Measurements from ENCODE around the gene HTR1B. TPM values are rescaled to one million over a fixed set of nuclear protein-coding genes. Genes with fewer than 3 reads are reported as not detected.
A peak's percentile ranks its signal among the peaks of the same experiment; 100 is the strongest.

The HTR1B gene
- total RNA-seq, 1 donor from 2014 or later, result 0.08 TPM

DNA sequence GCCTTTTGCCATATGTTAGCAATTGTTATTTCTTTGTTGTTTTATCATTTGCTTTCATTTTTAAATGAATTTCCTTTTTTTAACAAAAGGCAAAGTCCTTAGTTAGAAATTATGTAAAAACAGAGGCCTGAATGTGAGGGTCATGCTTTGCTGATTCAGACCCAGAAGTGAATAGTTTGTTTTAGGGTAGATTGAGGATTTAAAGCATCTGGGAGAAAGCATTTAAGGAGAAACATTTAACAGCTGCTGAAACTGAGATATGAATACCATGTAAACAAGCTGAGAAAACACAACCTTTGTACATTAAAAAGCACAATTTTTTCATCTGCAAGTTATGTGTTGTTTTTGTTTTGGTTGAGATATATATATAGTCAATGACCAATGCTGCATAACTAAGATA is 8.0 kb downstream of the HTR1B start:
- no peak for ATAC-seq

DNA sequence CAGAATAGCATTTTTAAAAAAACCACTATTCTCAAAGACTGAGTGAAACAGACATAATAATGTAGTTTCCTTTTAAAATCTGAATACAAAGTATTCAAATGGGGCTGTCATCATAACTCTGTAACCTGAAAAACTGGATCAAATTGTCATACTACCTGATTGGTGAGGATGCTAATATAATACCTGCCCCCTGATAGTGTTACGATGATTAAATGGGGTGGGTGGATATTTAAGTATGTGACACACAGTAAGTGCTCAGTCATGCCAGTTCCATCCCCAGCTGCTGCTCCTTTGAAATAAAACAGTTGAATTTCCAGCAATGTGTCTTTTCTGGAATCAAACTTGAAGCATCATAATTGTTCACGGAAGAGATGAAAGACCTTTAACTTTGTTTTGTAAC is 8.9 kb downstream of the HTR1B start:
- peak; percentile 84 for ATAC-seq

DNA sequence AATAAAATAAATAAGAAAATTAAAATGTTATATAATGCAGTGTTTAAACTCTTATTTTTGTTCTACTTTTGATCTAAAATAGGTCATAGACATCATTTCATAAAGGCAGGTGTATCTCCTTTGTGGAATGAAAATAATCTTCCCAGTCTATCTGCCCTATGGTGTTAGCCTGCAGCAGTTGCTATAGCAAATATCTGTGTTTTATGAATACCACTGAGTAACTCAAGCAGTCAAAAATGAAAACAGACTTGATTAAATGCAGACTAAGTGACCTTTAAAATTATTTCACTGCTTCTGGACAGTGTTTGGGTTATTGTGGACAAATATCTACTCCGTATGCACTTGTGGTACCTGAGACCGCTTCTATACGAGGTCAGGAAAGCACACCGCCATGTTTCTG is 11.8 kb downstream of the HTR1B start:
- no peak for ATAC-seq

DNA sequence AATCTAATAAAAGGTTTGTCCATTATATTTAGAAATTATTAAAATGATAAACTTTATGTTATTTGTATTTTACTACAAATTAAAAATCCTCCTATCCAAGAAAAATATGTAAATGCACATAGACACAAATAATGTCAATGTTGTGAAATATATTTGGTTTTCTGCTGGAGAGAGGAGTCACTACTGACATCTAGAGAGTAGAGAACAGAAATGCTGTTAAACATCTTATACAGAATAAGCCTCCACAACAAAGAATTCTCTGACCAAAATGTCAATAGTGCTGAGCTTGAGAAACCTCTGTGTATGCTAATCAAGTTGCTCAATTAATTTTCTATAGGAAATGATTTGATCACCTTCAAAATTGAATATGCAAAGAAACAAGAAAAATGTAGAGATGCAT is 12.4 kb downstream of the HTR1B start:
- no peak for ATAC-seq

DNA sequence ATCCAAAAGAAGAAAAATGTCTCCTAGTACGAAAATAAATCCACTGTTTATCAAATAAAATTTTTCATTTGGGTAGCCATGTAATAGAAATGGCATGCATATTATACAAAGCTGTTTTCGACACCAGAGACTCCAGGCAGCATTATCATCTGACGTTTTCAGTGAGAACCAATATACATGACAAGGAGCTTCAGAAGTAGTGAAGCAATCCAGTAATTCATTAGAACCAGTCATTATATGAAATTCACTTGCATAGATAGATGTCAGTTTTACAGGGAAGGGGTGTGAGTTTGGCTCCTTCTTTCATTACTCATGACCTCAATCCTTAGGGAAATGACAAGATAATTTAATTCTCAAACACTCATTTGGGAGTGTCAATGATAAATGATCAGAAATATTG is 14.7 kb downstream of the HTR1B start:
- ATAC-seq, result no peak

DNA sequence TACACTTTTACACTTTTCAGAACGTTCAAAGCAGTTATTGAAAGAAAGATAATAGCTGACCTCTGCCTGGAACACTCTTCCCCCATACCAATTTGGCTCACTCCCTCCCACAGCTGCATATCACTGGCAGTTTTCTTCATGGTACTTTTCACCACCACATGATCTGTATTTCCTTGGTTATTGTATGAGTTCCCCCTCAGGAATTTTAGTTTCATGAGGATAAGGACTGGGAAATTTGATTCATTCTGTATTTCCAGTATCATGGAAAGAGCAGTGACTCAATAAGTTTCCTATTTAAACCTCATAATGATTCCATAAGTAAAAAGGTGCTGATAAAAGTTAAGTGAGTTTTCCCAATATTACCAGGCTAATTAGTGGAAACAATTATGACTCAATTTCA is 16.0 kb downstream of the HTR1B start:
- ATAC-seq, result no peak

DNA sequence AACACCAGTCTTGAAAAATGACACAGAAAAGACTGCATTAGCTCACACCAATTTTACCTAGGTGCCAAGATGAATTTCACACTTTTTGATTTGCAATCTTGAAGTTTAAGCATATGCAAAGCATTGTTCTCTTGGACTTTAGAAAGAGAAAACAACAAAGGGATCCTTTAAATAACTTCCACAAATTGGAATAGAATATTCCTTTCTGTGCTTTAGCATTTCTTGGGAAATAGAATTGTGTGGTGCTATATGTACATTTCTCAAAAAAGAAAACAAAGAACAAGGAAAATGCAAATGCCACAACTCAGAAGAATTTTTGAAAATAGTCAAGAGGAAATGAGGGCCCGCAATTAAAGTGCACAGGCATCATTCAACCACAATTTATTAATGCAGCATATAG is 17.0 kb downstream of the HTR1B start:
- ATAC-seq, result no peak

DNA sequence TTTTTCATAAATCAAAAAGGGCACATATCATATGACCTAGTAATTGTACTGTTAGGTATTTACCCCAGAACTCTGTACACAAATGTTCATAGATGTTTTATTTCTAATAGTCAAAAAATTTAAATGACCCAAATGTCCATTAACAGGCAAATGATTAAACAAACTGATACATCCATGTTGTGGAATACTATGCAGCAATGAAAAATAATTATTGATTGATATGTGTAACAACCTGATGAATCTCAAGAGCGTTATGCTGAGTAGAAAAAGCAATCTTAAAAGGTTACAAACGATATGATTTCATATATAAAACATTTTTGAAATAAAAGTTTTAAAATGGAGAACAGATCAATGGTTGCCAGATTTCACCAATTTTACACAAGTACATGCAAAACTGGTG is 18.1 kb downstream of the HTR1B start:
- no peak for ATAC-seq

DNA sequence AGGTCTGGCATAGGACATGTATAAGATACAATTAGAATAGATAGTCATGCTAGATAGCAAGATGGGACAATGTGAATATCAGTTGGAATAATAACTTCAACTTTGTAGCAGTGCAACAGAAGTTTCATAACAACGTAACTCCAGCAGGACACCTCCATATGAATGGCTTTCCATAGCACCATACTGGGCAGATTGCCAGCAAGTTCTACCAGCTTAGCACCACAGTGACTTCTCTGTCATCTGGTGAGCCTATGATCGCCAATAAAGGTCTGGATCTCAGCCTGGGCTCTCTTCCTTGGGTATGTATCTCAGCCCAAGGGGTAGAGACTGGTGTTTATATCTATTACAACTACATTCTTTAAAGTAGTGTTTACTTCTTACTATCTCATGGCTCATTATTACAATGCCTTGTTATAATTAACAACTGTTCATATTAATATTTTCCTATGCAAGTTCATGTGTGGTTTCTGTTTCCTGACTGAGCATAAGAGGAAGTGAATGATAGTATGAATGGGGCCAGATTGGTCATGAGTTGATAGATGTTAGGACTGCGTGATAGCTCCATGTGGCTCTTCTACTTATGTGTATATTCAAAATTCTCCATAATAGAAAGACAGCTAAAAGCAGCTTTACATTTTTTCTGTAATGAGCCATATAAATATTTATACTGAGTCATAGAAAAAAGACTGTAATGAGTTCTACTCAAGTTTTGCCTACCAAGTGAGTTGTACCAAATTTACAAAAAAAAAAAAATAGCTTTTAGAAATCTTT is 22.9 kb downstream of the HTR1B start:
- ATAC-seq, result no peak

DNA sequence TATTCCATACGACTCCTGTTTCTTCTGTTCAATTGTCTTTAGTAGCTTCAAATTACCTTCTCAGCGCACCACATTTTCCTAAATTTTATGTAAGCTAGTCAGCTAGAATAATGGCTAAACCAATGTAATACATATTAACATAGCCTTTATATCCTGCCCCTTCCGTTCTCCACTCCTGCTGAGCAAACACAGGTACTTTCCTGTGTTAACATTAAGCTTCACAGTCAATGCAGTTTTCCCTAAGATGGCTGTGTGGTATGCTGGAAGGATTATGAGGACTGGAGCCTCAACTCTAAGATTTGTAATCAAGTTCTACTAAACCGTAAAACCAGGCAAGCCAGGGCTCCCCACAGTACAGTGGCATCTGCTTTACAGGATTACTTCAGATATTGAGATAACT is 29.4 kb downstream of the HTR1B start:
- ATAC-seq, result no peak

DNA sequence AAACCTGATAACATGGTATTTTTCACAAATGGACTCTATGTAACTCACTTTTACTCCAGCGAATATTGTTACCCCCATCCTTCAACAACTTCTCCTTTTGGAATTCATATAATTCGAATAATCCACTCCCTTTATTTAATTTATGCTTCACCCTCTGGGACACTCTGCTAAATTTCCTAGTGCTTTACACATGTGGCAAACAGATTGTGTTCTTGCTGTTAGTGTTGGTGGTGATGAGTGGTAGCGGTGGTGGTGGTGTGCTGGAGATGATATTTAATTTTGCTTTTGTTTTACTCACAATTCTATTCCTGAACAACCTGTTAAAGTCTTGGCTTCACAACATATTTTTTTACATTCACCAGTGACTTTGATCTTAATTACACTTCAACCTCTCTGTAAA is 32.8 kb downstream of the HTR1B start:
- no peak for ATAC-seq

DNA sequence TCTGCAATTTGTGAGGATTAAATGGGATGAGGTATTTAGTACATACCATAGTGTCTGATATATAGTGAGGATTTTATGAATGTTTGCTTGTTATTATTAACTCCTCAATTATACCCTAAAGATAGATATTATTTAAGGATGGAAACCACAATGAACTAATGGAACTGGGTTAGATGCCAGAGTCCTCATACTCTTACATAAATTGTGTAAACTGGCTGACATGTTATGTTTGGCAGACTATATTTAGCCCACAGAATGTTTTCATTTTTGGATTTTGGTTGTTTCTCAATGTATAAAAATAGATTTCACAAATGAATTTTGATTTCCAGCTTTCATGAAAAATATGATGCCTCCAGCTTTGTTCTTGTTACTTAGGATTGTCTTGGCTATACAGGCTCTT is 37.6 kb downstream of the HTR1B start:
- ATAC-seq, result no peak

DNA sequence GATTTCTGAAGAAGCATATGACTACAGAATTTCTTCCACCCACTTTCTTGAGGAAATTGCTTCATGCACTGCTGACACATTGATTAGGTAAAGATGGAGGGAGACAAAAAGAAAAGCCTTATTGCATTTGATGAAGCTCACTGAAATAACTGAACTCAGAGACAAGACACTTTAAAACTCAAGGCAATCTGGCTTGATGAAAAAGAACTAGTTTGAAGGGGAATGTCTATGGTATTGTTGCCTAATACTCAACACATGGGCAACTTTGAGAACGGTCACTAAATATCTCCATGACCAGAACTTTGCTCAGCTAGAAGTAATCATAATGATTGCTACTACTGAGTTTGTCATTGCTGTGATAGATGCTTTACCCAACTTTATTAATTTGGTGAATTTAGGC is 38.1 kb downstream of the HTR1B start:
- ATAC-seq, result no peak

DNA sequence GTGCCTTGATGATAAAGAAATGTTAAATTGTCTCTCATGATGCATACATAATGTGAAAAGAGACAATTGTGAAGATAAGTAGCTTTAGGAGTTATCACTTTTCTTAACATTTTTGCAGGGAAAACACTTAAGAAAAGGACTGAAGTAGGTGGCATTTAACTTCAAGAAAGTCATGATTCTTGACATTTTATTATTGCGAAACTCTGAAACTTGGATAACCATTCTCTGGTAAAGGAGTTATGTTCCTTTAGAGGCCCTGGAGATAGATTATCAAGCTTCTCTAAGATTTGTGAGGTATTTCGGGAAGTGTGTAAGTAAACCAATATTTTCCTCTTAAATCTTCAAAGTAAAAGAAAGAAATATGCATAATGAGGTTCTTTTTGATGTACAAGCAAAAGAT is 38.5 kb downstream of the HTR1B start:
- no peak for ATAC-seq

DNA sequence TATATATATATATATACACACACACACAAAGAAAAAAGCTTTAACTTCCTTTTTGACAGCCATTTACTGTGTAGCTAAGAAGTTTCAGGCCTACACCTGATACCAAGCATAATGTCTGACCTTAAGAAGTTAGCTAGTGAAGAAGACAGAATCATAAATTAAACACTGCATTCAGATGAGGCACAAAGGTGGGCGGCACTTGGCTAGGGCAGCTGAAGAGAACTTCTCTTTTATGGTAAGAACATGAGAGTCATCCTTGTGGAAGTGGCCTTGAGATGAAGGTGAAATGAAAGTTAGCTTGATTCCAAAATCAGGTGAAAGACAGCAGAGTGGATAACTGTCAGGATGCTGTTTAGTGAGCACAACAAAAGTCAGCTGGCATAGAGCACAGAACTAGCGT is 46.5 kb downstream of the HTR1B start:
- no peak for ATAC-seq

DNA sequence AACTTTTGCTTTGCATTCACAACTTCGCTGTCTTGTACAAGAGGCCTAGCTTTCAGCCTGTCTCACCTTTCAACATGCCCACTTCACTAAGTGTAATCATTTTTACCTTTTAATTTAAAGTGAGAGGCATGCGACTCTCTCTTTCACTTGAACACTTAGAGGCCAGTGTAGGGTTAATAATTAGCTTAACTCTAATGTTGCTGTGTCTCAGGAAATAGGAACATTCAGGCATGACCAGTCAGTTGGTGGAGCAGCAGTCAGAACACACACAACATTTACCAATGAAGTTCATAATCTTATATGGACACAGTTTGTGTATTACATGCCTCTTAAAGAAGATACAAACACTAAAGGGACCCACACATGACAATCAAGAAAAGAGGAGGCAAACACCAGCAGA is 47.6 kb downstream of the HTR1B start:
- ATAC-seq, result no peak

Other genes starting within 250 kb of the HTR1B start
- gene MEI4, start 189.5 kb upstream of the HTR1B start, total RNA-seq, result not detected